Measurements from ENCODE around the gene CORO2A. TPM values are rescaled to one million over a fixed set of nuclear protein-coding genes. Genes with fewer than 3 reads are reported as not detected.
A peak's percentile ranks its signal among the peaks of the same experiment; 100 is the strongest.

Gene CORO2A
- total and polyA plus RNA-seq, 2 of the 13 experiments (the other 11 are each of a cell fraction or from before 2014, with no cell fraction given) = 14.4 to 15.3 TPM

DNA sequence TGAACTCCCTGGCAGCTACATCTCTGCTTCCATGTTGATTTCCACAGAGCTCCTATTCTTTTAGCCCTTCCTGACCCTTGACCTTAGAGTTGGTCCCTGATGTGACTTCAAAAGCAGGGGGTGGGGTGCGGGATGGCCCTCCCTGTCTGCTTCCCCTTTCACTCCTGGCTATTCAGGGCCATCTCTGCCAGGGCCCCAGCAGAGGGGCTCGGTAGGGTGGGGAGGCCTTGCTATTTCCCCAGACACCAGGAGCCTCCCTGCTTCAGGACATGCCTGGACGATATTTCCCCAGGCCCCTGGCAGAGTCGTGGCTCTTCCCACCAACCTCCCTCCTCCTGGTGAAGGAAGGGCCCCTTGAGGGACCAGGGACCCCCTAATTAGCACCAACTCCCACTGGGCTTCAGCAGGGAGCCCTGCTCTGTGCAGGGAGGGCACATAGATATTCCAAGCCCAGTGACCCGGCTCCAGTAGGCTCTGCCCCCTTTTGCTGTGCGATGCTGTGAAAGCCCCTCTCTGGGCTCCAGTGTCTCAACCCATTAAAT lies 17.3 kb downstream of the CORO2A start (continued):
- TF ChIP-seq ZNF75D (CRISPR knock-in tag; IDR thresholded peaks at IDR 0.05; ENCODE audit: borderline replicate concordance) (no peak), ZNF235 (CRISPR knock-in tag; IDR thresholded peaks at IDR 0.05; ENCODE audit: borderline replicate concordance) (no peak), CREM (IDR thresholded peaks at IDR 0.05) (peak; percentile 33; the same call in 1 of the 2 replicates), CREM (CRISPR knock-in tag; IDR thresholded peaks at IDR 0.05) (no peak), ZNF274 (CRISPR knock-in tag; IDR thresholded peaks at IDR 0.05) (0 out of 2 replicates have a peak, but pooled peaks have one; percentile 25), AKAP8 (CRISPR knock-in tag; IDR thresholded peaks at IDR 0.05) (no peak), ELF3 (CRISPR knock-in tag; IDR thresholded peaks at IDR 0.05) (peak; percentile 50; the same call in 1 of the 2 replicates), RARA (CRISPR knock-in tag; IDR thresholded peaks at IDR 0.05) (0 out of 2 replicates have a peak, but pooled peaks have one; percentile 32), BHLHE40 (IDR thresholded peaks at IDR 0.05; ENCODE audit: low read length) (no peak), ZMYM3 (CRISPR knock-in tag; IDR thresholded peaks at IDR 0.05) (peak; percentile 39; the same call in 1 of the 2 replicates), MEIS2 (CRISPR knock-in tag; IDR thresholded peaks at IDR 0.05) (0 out of 2 replicates have a peak, but pooled peaks have one; percentile 31), EHMT2 (IDR thresholded peaks at IDR 0.05; ENCODE audit: borderline replicate concordance, low read depth, low read length) (no peak), NCOA2 (CRISPR knock-in tag; IDR thresholded peaks at IDR 0.05) (peak; percentile 83), MBD4 (IDR thresholded peaks at IDR 0.05; ENCODE audit: borderline replicate concordance, low read length) (no peak), EP300 (IDR thresholded peaks at IDR 0.05; ENCODE audit: low read depth in 2 of 2, low read length in 2 of 2) (peak in 1 of 2 experiments; percentile 87; a peak in 1 of 4 replicates), EP300 (CRISPR knock-in tag; IDR thresholded peaks at IDR 0.05; ENCODE audit: borderline replicate concordance) (peak; percentile 48; the same call in 1 of the 2 replicates), KLF16 (CRISPR knock-in tag; IDR thresholded peaks at IDR 0.05) (no peak), ZNF205 (CRISPR knock-in tag; IDR thresholded peaks at IDR 0.05) (no peak), BRD4 (CRISPR knock-in tag; IDR thresholded peaks at IDR 0.05) (no peak), NPAS2 (CRISPR knock-in tag; IDR thresholded peaks at IDR 0.05; ENCODE audit: borderline replicate concordance) (no peak), ZNF749 (CRISPR knock-in tag; IDR thresholded peaks at IDR 0.05; ENCODE audit: borderline replicate concordance) (no peak)
- TF ChIP-seq, protein P1, sequence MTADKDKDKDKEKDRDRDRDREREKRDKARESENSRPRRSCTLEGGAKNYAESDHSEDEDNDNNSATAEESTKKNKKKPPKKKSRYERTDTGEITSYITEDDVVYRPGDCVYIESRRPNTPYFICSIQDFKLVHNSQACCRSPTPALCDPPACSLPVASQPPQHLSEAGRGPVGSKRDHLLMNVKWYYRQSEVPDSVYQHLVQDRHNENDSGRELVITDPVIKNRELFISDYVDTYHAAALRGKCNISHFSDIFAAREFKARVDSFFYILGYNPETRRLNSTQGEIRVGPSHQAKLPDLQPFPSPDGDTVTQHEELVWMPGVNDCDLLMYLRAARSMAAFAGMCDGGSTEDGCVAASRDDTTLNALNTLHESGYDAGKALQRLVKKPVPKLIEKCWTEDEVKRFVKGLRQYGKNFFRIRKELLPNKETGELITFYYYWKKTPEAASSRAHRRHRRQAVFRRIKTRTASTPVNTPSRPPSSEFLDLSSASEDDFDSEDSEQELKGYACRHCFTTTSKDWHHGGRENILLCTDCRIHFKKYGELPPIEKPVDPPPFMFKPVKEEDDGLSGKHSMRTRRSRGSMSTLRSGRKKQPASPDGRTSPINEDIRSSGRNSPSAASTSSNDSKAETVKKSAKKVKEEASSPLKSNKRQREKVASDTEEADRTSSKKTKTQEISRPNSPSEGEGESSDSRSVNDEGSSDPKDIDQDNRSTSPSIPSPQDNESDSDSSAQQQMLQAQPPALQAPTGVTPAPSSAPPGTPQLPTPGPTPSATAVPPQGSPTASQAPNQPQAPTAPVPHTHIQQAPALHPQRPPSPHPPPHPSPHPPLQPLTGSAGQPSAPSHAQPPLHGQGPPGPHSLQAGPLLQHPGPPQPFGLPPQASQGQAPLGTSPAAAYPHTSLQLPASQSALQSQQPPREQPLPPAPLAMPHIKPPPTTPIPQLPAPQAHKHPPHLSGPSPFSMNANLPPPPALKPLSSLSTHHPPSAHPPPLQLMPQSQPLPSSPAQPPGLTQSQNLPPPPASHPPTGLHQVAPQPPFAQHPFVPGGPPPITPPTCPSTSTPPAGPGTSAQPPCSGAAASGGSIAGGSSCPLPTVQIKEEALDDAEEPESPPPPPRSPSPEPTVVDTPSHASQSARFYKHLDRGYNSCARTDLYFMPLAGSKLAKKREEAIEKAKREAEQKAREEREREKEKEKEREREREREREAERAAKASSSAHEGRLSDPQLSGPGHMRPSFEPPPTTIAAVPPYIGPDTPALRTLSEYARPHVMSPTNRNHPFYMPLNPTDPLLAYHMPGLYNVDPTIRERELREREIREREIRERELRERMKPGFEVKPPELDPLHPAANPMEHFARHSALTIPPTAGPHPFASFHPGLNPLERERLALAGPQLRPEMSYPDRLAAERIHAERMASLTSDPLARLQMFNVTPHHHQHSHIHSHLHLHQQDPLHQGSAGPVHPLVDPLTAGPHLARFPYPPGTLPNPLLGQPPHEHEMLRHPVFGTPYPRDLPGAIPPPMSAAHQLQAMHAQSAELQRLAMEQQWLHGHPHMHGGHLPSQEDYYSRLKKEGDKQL (CRISPR knock-in tag; IDR thresholded peaks at IDR 0.05; ENCODE audit: low read depth) = 0 out of 2 replicates have a peak, but pooled peaks have one; percentile 44
- TF ChIP-seq, protein P2, sequence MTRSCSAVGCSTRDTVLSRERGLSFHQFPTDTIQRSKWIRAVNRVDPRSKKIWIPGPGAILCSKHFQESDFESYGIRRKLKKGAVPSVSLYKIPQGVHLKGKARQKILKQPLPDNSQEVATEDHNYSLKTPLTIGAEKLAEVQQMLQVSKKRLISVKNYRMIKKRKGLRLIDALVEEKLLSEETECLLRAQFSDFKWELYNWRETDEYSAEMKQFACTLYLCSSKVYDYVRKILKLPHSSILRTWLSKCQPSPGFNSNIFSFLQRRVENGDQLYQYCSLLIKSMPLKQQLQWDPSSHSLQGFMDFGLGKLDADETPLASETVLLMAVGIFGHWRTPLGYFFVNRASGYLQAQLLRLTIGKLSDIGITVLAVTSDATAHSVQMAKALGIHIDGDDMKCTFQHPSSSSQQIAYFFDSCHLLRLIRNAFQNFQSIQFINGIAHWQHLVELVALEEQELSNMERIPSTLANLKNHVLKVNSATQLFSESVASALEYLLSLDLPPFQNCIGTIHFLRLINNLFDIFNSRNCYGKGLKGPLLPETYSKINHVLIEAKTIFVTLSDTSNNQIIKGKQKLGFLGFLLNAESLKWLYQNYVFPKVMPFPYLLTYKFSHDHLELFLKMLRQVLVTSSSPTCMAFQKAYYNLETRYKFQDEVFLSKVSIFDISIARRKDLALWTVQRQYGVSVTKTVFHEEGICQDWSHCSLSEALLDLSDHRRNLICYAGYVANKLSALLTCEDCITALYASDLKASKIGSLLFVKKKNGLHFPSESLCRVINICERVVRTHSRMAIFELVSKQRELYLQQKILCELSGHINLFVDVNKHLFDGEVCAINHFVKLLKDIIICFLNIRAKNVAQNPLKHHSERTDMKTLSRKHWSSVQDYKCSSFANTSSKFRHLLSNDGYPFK (CRISPR knock-in tag; IDR thresholded peaks at IDR 0.05; ENCODE audit: borderline replicate concordance) = 0 out of 2 replicates have a peak, but pooled peaks have one; percentile 11

Data from HepG2 (cell line).